Breast epithelium (tissue), 3 donors: ENCODE measurements around the gene PPT2.

Experiments
- POLR2A ChIP-seq: fragments of 450-650 bp; IDR thresholded peaks from one replicate; pipeline ENCODE4 v1.6.1; 2016; ENCODE audit warnings: antibody characterized with exemption, mild to moderate bottlenecking, moderate library complexity
- POLR2AphosphoS5 ChIP-seq, 3 donors: sonication (generic); formaldehyde crosslinking; IDR thresholded peaks; one replicate each; pipeline ENCODE4 v1.6.1; 2017; ENCODE audit warnings: antibody characterized with exemption in 3 of 3
- TF ChIP-seq, protein P1 (sequence below), 3 donors: fragments of 450-650 bp; IDR thresholded peaks; one replicate each; pipeline ENCODE4 v1.5.1; 2016 to 2017; ENCODE audit warnings: antibody characterized with exemption in 3 of 3, mild to moderate bottlenecking in 3 of 3, moderate library complexity in 3 of 3

GRCh38 chr6:32177183-32177787 is 23.3 kb downstream of the PPT2 start:
- TF ChIP-seq POLR2A (peak; percentile 49), POLR2AphosphoS5 (IDR thresholded peaks at IDR 0.05) (peak in 2 of 3 donors; percentile 10 to 45)
- TF ChIP-seq, protein P1, sequence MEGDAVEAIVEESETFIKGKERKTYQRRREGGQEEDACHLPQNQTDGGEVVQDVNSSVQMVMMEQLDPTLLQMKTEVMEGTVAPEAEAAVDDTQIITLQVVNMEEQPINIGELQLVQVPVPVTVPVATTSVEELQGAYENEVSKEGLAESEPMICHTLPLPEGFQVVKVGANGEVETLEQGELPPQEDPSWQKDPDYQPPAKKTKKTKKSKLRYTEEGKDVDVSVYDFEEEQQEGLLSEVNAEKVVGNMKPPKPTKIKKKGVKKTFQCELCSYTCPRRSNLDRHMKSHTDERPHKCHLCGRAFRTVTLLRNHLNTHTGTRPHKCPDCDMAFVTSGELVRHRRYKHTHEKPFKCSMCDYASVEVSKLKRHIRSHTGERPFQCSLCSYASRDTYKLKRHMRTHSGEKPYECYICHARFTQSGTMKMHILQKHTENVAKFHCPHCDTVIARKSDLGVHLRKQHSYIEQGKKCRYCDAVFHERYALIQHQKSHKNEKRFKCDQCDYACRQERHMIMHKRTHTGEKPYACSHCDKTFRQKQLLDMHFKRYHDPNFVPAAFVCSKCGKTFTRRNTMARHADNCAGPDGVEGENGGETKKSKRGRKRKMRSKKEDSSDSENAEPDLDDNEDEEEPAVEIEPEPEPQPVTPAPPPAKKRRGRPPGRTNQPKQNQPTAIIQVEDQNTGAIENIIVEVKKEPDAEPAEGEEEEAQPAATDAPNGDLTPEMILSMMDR (IDR thresholded peaks at IDR 0.05): no peak
